Activated CD4-positive, alpha-beta T cell treated with anti-CD3 and anti-CD28 coated beads, Interleukin-2, amount 50 U/mL, for 16 hours (primary cell): Measurements from ENCODE around the gene ATG4C.
A peak's percentile ranks its signal among the peaks of the same experiment; 100 is the strongest.
"Not testable (repeated sequence)": the region's sequence is repeated elsewhere in the genome, so short reads cannot be mapped to it uniquely, and the experiment has no call there.

ENCODE experiments used
- DNase-seq: peaks from one replicate; pipeline ENCODE4 v3.0.0-alpha.2; 2020

Gene ATG4C

DNA sequence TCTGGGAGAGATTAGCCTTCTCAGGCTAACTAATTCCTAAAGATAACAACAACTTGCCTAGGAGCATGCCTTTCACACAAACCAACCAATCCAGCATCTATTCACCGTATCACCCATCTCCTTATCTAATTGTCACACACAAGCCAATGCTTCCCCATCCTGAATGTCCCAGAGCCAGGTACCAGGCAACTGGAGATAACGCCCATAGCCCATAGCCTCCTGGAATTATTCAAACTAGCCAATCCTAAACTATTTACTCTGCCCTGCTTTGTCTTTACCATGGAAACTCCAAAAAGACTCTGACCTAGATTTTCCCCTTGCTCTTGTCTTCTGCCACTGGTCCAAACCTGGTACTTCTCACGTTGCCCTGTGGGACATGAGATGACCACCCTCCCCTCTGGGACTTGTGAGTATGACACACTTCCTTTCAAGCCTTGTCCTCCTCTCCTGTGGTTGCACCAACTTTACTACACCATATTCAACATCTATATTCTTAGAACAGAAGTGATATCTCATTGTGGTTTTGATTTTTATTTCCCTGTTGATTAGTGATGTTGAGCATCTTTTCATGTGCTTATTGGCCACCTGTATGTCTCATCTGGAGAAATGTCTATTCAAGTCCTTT lies 8.8 kb upstream of the ATG4C start:
- no peak for DNase-seq

DNA sequence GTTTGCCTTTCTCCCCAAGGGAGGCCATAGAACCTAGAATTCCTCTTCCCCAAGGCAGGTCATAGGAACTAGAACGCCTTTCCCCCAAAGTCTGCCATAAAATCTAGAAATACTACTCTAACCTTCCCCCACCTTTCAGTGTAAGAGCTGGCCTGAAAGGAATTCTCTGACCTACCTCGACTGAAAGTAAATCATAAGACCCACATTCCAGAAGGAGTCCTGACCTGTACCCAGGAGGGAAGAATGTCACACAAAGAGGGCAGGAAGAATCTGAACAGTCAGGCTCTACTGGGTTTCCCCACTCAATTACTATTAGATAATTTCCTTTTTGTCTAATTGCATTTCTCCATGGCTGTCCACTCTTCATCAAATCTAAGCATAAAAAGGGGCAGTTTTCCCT lies 5.7 kb upstream of the ATG4C start:
- DNase-seq: no peak

DNA sequence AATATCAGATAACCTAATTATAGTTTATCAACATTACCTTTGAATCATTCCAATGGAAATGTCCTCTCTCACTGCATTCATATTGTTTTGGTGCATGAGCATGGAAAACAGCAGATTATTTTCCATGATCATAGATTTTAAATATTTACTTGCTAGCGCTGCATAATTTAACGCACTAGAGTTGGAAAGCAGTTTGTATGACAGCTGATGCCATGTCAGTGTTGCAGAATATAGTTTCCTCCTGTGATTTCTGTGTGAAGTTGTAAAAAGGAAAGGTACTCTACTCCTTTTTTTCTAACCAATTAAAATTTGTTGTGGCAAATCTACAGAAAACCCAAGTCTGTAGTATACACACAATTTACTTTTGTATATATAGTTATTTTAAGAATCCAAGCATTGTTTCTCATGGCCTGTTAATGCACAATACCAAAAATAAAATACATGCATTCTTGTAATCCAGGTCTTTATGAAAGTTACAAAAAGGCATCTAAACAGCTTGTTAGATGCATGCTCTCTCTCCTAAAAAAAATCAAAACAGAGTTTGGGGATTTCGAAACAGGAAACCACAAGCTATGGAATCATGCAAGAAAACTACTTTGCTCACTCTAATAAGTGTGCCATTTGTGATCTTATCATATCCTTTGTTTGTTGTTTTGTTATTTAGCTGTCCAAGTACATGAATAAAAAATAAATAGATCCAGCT lies 1.9 kb upstream of the ATG4C start:
- no peak for DNase-seq

DNA sequence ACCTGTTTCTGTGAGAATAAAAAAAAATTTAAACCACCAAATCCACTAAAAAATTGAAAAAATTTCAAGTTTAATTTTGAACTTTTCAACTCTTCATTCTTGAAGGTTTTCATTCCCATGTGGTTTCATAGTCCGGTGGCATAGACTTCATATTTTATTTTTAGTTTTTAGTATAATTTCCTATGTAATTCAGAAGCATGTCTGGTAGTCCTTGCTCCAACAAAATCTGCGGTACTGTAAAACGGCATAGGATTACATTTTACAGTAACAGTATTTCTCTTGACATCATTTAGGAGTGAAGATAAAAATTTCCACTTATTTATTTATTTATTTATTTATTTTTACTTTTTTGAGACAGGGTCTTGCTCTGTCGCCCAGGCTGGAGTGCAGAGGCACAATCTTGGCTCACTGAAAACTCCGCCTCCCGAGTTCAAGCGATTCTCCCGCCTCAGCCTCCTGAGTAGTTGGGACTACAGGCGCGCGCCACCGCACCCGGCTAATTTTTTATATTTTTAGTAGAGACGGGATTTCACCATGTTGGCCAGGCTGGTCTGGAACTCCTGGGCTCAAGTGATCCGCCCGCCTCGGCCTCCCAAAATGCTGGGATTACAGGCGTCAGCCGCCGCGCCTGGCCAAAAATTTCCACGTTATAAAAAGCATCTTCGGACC lies 1.3 kb upstream of the ATG4C start:
- DNase-seq: not testable (repeated sequence)

DNA sequence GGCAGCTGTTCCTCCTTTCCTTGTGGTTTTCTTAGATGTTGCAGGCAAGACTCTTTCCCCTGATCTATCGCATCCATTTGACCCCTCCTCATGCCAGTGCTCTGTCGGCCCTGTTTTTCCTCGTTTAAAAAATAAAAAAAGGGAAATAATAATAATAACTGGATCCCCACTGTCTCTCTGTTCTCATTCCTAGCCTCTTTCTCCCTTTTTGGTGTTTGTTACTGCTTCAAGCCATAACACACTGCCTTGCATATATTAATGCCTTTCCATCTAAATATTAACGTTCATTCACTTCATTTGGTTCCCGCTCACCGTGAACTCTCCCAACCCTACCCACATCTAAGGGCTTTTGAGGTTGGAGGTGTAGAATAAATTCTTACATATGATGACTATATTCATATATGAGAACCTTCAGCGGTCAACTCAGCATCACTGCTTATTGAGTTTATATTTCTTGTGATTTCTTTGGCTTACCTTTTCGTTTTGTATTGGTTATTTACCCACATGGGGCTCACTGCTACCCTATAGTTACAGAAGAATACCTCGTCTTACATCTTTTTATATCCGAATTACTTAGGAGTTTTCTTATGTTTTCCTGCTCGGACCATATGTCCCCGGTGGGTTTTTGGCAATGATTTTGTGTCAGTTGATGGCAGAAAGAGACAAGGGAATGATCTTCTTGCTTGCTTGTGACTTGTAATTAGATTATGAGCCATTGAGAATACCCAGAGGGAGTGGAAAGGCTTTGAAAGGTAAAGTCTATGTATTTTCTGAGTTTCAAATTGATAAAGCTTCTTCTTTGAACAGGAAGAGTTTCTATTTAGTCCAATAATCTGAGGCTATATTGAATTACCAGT lies 805 bp downstream of the ATG4C start:
- DNase-seq: no peak

DNA sequence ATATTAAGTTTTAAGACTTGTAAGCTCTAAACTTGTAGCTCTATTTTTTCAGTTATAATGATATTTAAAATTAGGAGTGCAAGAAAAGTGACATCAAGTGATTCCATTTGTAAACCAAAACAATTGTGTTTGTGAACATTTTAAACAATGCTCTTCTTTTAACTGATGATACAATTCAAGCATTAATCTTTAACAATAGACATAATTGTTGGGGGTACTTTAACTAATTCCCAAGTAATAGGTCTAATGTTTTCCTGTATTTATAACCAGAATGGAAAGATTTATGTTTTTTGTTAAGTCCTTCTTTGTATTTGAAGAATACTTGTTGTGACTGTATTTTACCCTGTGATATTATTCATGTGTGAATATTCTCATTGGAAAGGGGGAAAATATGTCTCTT lies 6.8 kb downstream of the ATG4C start:
- DNase-seq: no peak

DNA sequence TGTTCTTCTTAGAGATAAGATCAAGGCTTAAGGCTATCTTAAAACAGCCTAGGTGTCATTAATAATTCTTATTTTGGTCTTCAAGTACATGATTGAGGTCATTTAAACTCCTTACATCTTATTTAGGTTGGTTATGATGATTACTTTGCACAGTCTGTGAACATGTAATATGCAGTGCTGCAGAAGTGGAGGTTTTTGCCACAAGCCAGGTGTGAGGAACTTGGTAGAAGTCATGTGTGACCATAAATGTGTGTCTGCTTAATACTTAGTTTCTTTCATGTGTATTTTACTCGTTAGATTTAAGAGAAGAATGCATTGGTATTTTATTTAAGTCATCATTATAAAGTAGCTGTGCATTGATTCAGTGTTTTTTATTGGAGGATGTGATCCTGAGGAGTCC lies 10.1 kb downstream of the ATG4C start:
- no peak for DNase-seq

DNA sequence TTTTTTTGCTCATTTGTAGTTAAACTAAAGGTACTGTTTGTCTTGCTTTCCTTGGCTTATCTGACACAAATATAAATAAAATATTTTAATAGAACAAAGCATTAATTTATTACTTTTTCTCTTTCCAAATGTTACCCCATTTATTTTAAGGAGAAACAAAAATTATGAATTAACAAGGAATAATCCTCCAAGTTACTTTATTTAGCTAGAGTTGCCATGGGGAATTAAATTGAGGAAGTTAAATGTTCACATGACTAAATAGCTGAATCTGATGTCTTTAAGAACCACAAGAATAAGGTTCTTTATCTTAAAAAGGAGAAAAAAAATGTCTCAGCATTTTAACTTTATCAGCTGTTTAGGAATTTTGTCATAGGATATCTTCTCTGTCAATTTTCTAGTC lies 12.3 kb downstream of the ATG4C start:
- no peak for DNase-seq

DNA sequence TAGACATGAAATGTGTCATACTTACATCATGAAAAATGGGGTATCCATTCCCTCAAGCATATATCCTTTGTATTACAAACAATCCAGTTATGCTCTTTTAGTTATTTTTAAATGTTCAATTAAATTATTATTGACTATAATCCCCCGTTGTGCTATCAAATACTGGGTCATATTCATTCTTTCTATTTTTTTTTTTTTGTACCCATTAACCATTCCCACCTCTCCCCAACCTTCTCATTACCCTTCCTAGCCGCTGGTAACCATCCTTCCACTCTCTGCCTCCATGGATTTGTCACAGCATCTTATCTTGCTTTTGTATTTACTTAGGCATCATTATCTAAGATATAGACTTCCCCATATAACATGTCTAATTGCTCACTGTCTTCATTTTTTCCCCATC lies 15.8 kb downstream of the ATG4C start:
- no peak for DNase-seq

DNA sequence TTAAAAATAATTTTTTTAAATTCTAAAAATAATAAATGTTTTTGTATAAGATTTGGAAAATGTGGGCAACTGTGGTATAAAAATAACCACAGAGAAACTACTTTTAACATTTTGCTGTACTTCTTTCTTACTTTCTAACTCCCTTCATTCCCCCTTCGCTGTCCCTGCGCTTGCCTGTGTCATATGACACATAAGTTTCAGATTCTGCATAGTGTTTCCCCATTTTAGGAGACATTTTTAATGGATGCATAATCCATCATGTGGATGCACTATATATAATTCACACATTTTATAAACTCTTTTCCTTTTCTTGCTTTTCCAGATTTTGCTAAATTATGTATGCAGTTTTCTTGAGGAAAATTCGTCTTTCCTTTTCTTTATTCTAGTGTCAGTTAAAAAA lies 16.3 kb downstream of the ATG4C start:
- no peak for DNase-seq

DNA sequence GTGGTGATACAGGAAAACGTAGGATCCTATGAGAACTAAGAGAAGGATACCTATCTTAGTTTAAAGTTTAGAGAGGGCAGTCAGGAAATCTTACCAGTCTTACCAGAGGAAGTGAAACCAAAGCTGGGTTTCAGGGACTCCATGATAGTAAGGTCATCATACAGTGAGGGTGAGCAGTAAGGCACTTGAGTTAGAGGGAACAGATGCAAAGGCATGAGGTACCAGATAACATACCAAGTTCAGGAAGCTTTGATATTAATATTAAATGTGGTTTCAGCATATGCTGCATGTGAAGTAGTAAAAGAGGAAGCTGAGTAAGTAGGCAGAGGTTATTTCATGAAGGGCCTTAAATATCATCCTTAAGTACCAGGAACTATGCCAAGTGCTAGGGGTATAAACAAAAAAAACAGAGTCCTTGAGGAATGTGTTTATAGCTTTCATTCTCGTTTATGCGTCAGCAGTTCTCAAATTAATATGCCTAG lies 16.9 kb downstream of the ATG4C start:
- DNase-seq: peak; percentile 12

DNA sequence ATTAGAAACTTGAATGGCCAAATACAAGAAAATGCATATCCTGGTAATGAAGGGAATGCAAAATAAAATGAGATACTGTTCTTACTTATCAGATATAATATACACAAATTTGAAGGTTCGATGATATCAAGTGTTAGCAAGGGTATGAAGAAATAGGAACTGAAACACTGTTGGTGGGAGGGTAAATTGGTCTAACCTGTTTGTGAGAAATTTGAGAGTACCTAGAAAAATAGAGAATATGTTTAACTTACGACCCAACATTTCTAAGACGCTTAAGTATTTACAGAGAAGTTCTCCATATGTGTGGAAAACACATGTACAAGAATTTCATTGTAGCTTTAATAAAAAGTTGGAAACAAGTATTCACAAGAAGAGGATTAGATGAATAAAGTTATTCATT lies 25.9 kb downstream of the ATG4C start:
- no peak for DNase-seq

DNA sequence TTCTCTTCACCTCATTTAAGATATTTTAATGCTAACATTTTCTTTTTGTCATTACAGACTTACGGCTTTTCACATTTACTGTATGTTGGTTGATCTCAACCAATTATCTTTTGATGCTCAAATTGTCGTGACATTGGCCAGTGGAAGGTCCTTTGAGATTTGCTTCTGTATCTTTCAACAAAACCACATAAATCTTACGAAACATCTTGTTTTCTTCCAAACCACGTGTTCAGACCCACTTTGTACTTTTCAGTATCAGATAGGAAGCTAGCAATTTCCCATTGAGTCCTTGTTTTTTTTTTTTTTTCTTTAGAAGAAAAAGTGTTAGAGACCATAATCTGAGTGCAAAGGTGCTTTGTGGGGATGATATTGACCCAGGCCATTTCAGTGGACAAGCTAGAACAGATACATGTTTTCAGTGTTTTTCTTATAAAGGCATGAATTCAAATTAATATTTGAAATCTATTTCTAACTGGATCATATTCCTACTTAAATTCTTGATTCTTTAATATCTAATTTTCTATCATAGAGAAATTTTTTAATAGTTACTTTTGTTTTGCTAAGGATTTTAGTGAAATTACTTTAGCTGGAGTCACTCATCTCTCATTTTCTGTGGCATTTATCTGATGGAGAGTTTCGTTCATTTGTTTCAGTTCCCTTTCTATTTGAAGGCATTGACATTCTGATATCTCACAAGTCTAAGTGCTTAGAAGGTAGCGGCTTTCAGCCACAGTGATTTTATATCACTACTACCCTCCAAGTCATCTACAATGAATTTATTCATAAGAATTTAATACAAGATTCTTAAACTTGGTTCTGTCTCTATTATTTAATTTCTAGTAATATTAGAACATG lies 26.7 kb downstream of the ATG4C start:
- DNase-seq: no peak

DNA sequence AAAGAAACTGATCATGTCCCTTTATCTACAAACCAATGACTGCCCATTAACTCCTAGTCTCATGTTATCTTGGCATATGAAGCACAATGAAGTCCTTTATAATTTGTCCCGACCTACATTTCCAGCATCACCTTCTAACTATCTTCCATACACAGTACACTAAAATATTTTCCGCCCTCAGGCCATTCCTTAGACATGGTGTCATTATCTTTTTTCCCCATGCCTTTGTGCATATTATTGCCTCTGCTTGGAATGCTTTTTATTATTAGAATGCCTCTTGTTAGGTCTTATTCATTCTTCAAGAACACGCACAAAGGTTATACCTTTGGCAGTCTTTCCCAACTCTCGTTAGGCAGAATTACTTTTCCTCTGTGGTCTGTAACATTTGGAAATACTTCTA lies 39.6 kb downstream of the ATG4C start:
- DNase-seq: no peak

DNA sequence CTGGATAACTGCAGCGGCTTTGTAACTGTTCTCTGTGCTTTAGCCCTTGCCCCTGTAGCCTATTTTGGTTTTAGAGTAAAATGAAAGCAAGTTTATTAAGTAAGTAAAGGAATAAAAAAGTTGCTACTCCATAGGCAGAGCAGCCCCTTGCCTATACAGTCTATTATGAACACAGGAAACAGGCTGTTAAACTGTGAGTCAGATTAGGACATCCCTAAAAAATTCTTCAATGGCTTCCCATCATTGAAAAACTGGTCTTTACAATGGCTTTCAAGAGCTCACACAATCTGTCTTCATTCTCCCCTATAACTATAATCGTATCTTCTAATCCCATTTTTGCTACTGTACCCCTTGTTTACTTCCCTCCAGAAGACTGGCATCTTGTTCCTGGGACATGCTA lies 43.0 kb downstream of the ATG4C start:
- DNase-seq: no peak

DNA sequence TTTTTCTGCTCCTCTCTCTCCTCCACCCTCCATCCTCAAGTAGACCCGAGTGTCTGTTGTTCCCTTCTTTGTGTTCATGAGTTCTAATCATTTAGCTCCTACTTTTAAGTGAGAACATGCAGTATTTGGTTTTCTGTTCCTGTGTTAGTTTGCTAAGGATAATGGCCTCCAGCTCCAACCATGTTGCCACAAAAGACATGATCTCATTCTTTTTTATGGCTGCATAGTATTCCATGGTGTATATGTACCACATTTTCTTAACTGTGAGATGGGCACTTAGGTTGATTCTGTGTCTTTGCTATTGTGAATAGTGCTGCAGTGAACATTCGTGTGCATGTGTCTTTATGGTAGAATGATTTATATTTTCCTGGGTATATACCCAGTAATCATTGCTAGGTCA lies 43.9 kb downstream of the ATG4C start:
- DNase-seq: not testable (repeated sequence)

DNA sequence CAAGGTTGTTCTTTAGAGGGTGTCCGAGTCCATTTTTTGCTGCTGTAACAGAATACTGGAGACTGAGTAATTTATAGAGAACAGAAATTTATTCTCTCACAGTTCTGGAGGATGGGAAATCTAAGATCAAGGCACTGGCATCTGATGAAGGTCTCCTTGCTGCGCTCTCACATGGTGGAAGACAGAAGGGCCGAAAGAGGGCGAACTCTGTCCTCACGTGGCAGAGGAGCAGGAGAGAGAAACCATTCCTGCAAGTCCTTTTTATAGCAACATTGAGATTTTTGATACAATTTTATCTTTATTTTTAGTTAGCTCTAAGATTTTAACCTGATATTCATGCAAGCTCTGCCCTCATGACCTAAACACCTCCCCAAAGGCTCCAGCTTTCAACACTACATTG lies 48.3 kb downstream of the ATG4C start:
- DNase-seq: no peak

DNA sequence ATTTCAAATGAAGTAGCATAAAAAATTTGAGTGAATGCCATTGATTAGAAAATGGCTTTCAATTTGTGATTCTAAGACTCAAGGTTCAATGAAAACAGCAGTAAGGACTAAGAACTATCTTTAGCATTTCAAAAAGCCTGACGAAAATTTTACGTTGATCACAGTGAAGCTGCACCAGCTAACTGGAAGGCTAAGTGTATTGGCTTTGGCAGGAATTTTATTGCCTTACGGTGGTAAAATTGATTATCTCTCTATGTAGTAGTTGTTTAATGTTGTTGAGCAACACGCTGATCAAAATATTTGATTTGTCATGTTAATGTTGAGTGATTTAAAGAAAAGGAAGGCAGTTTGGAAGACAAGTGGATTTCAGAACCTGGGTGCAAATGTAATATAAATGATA lies 49.6 kb downstream of the ATG4C start:
- no peak for DNase-seq

DNA sequence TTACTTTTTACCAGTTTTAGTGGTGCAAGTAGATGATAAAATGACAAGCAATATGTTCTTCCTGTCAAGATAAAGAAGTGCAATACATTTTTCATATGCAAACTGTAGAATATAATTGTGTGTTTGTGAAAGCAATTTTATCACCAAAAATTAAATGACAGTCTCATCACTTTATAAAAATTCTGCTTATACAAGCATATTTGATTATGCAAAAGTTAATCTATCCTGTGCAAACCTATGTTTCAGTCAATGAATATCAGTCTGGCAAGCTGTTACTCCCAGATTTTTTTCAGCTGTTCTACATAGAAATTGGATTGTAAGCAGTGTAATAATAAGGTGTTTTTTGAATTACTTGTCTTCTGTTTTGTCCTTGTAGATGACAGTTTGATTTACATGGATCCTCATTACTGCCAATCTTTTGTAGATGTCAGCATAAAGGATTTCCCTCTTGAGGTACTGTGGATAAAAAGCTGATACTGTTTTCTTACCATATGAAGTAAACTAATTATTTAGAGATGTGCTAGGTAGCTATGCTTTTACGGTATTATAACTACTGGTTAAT lies 50.5 kb downstream of the ATG4C start:
- DNase-seq: no peak

DNA sequence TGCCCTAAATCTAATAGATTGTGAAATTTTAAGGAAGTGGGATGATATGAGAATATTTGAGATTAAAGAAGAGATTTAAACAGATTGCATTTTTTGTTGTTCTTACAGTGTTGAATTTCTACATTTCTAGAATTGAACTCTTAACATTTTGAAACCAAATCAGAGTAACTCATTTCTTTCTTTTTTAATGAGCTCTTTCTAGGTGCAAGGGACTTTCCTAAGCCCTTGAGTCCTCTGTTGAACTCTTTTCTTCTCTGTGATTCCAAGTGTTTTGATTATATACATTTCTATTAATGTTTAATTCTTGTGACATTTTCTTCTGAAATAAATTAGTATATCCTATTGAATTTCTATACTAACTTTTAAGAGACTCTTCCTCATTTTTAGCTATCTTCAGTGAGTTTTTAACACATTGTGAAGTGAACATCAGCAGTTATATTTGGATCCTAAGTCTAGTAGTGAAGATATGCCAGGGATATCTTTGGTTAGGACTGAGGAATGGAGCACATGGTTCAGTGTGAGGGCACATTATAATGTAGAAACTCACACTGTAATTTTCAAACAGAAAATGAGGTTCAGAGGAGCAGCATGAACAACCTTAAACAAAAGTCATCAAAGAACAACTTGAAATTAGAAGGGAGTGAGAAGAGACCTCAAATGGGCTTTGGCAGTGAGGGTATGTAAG lies 53.1 kb downstream of the ATG4C start:
- DNase-seq: no peak

DNA sequence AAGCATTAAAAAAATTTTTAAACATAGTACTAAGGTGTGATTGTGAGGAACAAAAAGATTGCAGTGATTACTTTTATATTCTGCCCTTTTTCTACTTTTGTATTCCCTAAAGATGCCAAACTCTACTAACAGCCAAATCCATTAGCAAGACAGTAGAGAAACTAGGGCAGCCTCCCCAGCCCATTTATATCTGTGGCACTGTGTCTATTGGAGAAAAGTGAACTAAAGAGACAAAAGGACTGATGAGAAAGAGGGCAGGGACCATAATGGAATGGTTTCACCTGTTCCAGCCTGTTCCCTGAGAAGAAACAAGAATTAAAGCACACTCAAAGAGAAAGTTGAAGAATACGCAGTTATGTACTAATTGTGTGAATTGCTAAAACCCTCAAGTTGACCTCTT lies 56.6 kb downstream of the ATG4C start:
- no peak for DNase-seq
